GM18951 (cell line): ENCODE results near the gene SPR.
A peak's percentile ranks its signal among the peaks of the same experiment; 100 is the strongest.

Source experiments
- POLR2A ChIP-seq: IDR thresholded peaks from 4 replicates; pipeline ENCODE4 v1.6.1; 2011; ENCODE audit warnings: mild to moderate bottlenecking; ENCODE audit not compliant: insufficient read length, insufficient read depth; ENCODE audit errors: extremely low read depth
- in situ Hi-C: fragments of 300-500 bp; cut with MboI; formaldehyde crosslinking; loops from one replicate; pipeline ENCODE4 v1.12.0; 2022; ENCODE audit warnings: low sequenced_read_pairs, mixed read lengths, inconsistent platforms; ENCODE audit not compliant: unreplicated experiment

Gene SPR

DNA sequence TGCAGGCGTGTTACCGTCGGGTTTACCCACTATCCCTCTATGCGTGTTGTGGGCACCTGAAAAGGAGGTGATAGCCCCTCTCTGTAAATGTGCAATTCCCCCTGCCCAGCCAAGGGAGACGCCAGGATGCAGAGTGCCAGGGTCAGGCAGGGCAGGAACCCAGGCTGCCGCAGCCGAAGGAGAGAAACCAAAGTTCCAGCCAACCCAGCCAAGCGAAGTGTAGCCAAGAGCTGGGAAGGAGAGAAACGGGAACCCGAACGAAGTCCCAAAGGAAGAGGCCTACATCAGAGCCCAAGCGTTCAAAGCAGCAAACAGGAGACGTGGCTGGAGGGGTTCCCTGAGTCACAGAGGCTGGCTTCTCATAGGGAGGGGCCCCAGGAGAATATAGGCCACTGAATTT, 24.2 kb upstream of the SPR start:
- no peak for TF ChIP-seq POLR2A
- in situ Hi-C loops = no loop called here

DNA sequence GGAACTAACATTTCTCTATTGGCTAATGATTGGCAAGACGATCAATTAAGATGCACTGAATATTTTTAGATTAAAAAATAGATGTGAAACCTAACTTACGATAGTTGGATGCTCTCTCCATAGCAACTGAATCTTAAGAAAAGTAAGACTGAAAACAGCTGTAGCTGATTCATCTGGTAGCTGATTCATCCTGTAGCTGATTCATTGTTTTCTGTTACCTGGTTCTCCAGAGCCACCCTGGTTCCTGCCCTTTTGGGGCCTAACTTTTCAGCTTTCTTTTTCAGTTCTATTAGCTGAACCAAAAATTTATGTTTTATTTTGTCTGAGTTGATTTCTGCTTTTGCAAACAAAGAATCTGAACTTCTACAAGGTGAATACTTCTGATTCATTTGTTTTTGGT, 22.7 kb upstream of the SPR start:
- in situ Hi-C loops = no loop called here
- TF ChIP-seq POLR2A = no peak

DNA sequence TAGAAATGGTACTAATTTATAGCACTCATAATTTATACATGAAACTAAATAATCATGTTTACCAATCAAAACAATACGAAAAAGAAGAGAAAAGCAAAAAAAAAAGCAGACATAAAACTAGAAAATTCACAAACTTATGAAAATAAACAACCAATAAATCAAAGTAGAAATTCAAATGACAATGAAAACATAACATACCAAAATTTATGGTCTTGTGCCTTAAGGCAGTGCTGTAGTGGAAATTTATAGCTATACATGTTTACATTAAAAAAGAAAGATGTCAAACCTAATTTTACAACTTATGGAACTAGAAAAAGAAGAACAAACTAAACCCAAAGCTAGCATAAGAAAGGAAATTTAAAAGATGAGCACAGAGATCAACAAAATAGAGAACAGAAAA, 16.1 kb upstream of the SPR start:
- in situ Hi-C loops = no loop called here
- no peak for TF ChIP-seq POLR2A

DNA sequence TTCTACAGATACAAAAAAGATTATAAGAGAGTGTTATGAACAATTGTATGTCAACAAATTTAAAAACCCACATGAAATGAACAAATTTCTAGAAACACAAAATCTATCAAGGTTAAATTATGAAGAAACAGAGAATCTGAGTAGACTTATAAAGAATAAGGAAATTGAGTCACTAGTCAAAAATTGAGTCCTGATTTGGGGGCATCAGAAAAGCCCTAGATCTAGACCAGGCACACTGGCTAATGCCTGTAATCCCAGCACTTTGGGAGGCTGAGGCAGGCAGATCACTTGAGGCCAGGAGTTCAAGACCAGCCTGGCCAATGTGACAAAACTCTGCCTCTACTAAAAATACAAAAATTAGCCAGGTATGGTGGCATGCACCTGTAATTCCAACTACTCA, 15.3 kb upstream of the SPR start:
- in situ Hi-C loops = no loop called here
- no peak for TF ChIP-seq POLR2A

DNA sequence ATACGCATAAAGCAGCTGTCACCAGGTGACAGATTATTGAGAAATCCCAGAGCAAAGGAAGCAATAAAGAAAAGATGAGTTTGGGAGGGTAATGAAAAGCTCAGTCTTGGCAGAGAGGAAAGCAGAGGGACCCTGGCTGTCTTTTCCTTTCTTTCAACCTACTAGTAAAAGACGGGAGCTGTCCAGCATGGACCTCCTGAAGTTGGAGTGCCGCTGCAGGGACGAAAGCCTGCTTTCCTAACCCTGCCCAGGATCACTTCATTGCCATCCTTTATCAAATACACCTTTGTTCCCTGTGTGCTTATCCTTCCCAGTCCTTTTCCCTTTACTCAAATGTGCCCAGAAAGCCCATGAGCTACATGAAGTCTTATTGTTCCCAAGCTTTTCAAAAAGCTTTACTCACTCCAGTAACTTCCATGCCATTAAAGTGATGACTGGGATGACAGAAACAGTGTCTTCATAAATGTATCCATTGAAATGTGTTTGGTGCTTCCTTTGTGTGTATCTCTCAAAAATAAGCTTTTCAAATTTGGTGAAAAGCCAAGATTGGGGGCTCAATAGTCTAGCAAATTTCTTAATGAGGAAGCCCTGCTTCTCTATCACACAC, 3.7 kb upstream of the SPR start:
- in situ Hi-C loops = no loop called here
- TF ChIP-seq POLR2A = no peak

DNA sequence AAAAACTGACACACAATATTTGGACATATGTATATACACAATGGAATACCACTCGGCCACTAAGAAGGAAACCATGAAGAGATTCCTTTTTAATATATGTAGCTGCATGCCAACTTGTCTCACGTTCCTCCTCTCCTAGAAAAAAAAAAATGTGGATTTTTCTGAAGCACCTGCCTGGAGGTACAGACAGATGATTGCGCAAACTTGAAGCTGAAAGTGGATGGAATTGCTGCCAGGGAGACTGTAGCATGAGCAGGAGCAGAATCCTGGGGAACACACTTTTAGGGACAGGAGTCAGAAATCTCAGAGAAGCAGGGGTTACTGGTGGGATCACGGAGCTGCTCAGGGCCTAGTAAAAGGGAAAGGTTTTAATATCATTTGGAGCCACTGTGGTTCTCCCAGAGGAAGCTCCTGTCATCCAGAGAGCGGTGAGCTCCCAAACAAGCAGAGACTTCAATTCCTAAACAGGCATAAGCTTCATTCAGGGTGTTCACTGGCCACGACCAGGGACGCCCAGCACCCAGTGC, 640 bp upstream of the SPR start:
- no peak for TF ChIP-seq POLR2A
- in situ Hi-C loops = no loop called here

DNA sequence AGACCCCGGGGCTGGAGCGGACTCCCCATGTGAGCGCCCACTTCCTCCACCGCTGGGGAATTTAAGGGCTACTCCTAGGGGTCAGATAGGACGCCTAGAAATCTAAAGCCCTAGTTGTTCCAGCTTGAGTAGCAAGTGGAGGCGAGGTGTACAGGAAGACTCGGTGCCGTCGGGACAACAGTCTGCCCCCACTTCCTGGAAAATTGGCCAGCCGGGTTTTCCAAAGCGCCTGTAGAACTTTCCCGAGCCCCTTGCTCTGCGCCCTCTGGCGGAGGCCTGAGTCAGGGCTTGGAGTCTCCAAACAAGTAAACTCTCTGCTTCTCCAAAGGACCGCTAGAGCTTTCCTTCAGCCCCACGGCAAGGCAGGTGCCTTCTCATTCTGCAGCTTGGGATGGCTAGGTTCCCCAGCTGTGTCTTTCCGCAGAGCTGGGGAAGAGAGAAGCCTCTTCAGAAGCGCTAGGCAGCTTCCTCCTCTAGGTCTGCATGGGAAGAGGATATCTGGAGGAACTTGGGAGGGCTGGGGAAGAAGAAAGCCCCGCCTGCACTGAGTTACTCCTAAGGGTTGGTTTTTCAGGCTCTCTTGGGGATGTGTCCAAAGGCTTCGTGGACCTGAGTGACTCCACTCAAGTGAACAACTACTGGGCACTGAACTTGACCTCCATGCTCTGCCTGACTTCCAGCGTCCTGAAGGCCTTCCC, 681 bp downstream of the SPR start:
- in situ Hi-C loops = no loop called here

DNA sequence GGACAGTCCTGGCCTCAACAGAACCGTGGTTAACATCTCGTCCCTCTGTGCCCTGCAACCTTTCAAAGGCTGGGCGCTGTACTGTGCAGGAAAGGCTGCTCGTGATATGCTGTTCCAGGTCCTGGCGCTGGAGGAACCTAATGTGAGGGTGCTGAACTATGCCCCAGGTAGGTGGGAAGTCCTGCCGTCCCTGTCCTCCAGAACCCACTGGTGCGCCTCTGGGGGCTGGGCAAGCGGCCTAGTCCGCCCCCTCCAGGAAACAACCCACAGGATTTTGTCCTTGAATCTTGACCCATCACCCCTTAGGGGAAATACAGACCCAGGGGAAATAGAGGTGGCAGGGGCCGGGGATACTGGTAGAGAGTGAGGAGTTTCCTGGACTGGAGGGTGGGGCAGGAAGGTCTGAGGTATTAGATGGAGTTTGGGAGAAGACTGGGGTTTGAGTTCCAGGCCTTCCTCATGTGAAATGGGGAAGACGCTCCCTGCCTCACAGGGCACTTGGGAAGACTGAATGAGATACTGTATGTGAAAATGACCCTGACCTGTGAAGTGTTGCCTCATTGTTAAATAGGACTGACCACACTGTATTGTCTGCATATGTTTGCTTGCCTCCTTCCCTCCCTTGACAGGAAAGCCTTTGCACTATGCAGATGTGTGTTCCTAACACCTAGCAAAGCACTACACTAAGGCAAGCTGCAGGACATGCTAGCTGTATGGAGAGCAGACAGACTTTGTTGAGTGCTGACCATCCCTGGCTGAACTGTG, 1.4 kb downstream of the SPR start:
- TF ChIP-seq POLR2A = no peak

More for the DNA sequence above, 681 bp downstream of the SPR start:
- TF ChIP-seq POLR2A = no peak

DNA sequence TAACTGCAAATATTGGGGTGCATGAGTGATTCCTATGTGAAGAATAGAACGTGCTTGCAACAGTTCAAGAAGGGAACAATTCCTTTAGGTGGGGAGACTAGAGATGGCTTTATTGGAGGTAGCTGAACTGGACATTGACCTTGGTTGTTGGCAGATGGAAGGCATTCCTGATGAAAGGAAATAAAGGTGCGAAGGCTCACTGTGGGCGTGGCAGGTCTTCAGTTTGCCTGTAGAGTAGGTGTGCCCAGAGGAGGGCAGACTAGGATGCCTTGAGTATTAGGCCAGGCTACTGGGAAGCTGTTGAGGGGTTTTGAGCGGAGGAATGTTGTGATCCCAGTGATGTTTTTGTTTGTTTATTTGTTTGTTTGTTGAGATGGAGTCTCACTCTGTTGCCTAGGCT, 2.8 kb downstream of the SPR start:
- in situ Hi-C loops = loop anchor here (10.0 kb wide), 1 partner anchor 85 kb away; no protein-coding TSS in a partner anchor
- TF ChIP-seq POLR2A = no peak

More for the DNA sequence above, 1.4 kb downstream of the SPR start:
- in situ Hi-C loops = no loop called here

DNA sequence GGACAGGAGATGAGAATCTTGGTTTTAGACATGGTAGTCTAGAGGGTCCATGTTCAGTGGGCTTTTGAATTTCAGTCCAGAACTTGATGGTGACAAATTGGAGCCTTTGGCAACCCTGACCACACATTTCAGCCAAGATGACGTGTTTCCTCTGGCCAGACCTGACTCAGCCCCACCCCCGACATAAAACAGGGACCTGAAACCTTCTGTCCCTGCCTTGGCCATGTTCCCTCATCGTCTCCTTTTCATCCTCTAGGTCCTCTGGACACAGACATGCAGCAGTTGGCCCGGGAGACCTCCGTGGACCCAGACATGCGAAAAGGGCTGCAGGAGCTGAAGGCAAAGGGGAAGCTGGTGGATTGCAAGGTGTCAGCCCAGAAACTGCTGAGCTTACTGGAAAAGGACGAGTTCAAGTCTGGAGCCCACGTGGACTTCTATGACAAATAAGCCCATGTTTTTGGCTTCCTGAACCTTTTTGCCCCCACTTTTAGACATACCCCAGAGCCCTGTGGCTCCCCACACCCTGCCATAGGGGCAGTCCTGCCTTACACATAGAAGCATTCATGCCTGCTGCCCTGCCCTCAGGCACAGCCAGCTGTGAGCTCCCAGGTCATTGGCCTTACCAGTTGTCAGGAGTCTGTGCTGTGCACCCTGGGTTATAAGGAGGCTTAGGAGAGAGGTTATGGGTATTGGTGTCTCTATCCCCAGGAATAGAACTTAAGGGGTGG, 4.0 kb downstream of the SPR start:
- in situ Hi-C loops = loop anchor here (10.0 kb wide), 1 partner anchor 84 kb away; no protein-coding TSS in a partner anchor
- TF ChIP-seq POLR2A = no peak

DNA sequence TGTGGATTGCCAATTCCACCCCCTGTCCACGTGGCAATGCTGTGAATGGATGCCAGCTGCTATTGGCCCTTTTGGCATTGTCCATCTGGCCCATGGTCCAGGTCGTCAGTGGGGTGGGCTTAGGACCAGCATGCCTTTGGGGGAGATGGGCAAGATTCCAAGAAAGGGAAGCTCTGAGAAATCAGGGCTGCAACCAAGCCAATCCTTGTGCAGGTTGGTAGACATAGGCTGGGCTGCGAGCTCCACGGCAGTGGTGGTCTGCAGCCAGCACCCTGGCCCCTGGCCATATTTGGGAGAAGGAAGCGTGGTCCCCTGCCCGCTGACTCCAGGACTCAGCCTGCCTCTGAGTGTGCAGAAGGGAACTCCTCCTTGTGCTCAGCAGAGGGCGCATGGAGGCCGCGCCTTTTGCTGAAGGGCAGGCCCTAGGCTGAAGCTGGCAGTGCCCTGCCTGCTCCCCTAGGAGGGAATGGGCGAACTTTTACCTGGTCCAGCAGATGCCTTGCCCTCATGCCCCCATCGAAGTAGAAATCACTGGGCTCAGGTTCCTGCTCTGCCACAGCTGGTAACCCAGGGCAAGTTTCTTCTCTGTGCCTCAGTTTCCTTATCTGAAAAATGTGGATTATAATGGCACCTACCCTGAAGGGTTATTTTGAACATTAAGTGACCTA, 5.4 kb downstream of the SPR start:
- TF ChIP-seq POLR2A = no peak
- in situ Hi-C loops = loop anchor here (10.0 kb wide), 1 partner anchor 82 kb away; no protein-coding TSS in a partner anchor

DNA sequence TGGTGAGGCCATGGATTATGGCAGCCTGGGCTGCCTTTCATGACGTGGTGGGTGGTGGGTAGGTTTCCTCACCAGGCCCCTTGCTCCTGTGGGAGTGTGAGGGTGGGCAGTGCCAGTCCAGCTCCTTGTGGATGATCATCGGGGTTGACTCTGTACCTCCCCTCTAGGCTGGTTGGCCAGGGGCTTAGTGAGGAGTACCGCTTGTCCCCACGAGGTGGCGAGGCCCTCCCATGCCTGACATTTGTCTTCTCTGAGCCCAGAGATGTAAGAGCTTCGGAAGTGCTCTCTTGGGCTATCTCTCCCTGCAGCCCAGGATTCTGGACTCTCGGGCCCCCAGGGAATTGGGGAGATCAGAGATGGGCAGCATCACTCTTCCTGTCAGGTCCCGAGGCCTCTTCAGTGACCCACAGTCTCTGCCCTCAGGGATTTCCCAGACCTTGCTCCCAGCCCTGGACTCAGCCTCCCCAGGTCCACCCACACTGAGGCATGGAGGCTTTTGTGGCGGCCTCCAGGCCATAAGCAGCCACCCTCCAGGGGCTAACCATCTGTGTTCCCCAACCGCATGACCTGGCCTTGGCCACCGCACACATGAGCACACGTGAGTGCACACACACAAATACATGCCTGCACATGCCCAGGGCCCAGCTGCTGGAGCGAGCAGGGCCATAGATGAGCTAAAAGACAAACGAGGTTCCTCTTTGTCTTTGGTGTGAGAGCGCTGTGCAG, 6.5 kb downstream of the SPR start:
- TF ChIP-seq POLR2A = peak; percentile 27
- in situ Hi-C loops = loop anchor here (10.0 kb wide), 1 partner anchor 81 kb away; no protein-coding TSS in a partner anchor
